Breast epithelium (tissue), 4 donors: ENCODE results near the gene DDX3X. TPM values are rescaled to one million over a fixed set of nuclear protein-coding genes. Genes with fewer than 3 reads are reported as not detected.

ENCODE experiments used
- DNase-seq, 2 donors: peaks; one replicate each; pipeline ENCODE4 v3.0.0-alpha.2; 2019; ENCODE audit warnings: low spot score in 2 of 2
- H3K27ac ChIP-seq, 2 donors: fragments of 200-600 bp; sonication (generic) in 1 of 2; one replicate each; pipeline ENCODE4 v1.5.1; 2016 to 2019; ENCODE audit warnings: mild to moderate bottlenecking in 1 of 2
- H3K27me3 ChIP-seq, 2 donors: fragments of 200-600 bp; sonication (generic) in 1 of 2; one replicate each; pipeline versions ENCODE4 v1.5.1 to v1.6.0; 2017 to 2019; ENCODE audit warnings: control low read depth in 1 of 2, mild to moderate bottlenecking in 1 of 2
- H3K36me3 ChIP-seq: fragments of 200-600 bp; one replicate; pipeline ENCODE4 v1.5.1; 2019
- H3K4me1 ChIP-seq, 2 donors: fragments of 200-600 bp; sonication (generic); one replicate each; pipeline ENCODE4 v1.5.1; 2016 to 2019; ENCODE audit warnings: control low read depth in 1 of 2
- H3K4me3 ChIP-seq, 3 donors: fragments of 200-600 bp; sonication (generic); 1 replicate in 2 of 3; 2 replicates in 1 of 3; pipeline ENCODE4 v1.5.1; 2016 to 2019; ENCODE audit warnings: mild to moderate bottlenecking in 3 of 3, moderate library complexity in 2 of 3
- H3K9me3 ChIP-seq, 2 donors: fragments of 200-600 bp; sonication (generic) in 1 of 2; one replicate each; pipeline ENCODE4 v1.5.1; 2016 to 2019; ENCODE audit warnings: control low read depth in 1 of 2
- CTCF ChIP-seq, 3 donors: fragments of 450-650 bp; IDR thresholded peaks; one replicate each; pipeline ENCODE4 v1.5.1; 2016 to 2017; ENCODE audit warnings: antibody characterized with exemption in 3 of 3, mild to moderate bottlenecking in 3 of 3, moderate library complexity in 3 of 3
- POLR2A ChIP-seq: fragments of 450-650 bp; IDR thresholded peaks from one replicate; pipeline ENCODE4 v1.6.1; 2016; ENCODE audit warnings: antibody characterized with exemption, mild to moderate bottlenecking, moderate library complexity
- POLR2AphosphoS5 ChIP-seq, 3 donors: sonication (generic); formaldehyde crosslinking; IDR thresholded peaks; one replicate each; pipeline ENCODE4 v1.6.1; 2017; ENCODE audit warnings: antibody characterized with exemption in 3 of 3
- intact Hi-C: fragments of 100-400 bp; cut with DNase I; formaldehyde crosslinking; loops from one replicate; pipeline ENCODE4 v1.15.1; 2023; ENCODE audit warnings: low total_unique reads
- total RNA-seq, 3 donors: library from RNA; depleted of rRNA; stranded (reverse); fragments of >200 nt; gene quantifications; one replicate each; pipeline ENCODE4 v1.1.0, GENCODE V29; 2016

The DDX3X gene
- total RNA-seq, 3 donors from 2014 or later: 239 to 375 (median 248) TPM

- TF ChIP-seq POLR2AphosphoS5 (IDR thresholded peaks at IDR 0.05) (no peak), POLR2A (no peak), CTCF (IDR thresholded peaks at IDR 0.05) (no peak)
- Histone ChIP-seq H3K9me3 (peaks cover 7 to 10% of the 10 kb centered on the region in 2 donors), H3K27ac (no peak overlapping the region), H3K4me3 (no peak overlapping the region), H3K36me3 (no peaks in the 10 kb centered on the region), H3K4me1 (no peaks in the 10 kb centered on the region), H3K27me3 (no peaks in the 10 kb centered on the region)
- intact Hi-C loops: no loop called here
- no peak for DNase-seq
Observed at GRCh38 chrX:41293269-41293668, 40.7 kb upstream of the DDX3X start.

- no peaks in the 10 kb centered on the region for H3K27me3 ChIP-seq
- TF ChIP-seq POLR2A (no peak), CTCF (IDR thresholded peaks at IDR 0.05) (no peak), POLR2AphosphoS5 (IDR thresholded peaks at IDR 0.05) (no peak)
- H3K4me3 ChIP-seq: no peak overlapping the region
- peak overlapping the region in 1 of 2 donors; percentile 54 for H3K27ac ChIP-seq
- no peak for DNase-seq
- no peaks in the 10 kb centered on the region for H3K4me1 ChIP-seq
- intact Hi-C loops: no loop called here
- H3K36me3 ChIP-seq: no peaks in the 10 kb centered on the region
- no peaks in the 10 kb centered on the region for H3K9me3 ChIP-seq
Observed at GRCh38 chrX:41300758-41301437, 33.1 kb upstream of the DDX3X start.

- H3K4me1 ChIP-seq: no peaks in the 10 kb centered on the region
- DNase-seq: no peak
- TF ChIP-seq CTCF (IDR thresholded peaks at IDR 0.05) (no peak), POLR2A (no peak), POLR2AphosphoS5 (IDR thresholded peaks at IDR 0.05) (no peak)
- no peaks in the 10 kb centered on the region for H3K36me3 ChIP-seq
- H3K9me3 ChIP-seq: no peaks in the 10 kb centered on the region
- H3K27ac ChIP-seq: peak overlapping the region in 1 of 2 donors; percentile 54
- H3K4me3 ChIP-seq: no peak overlapping the region
- intact Hi-C loops: no loop called here
- no peaks in the 10 kb centered on the region for H3K27me3 ChIP-seq
Observed at GRCh38 chrX:41301438-41301824, 32.5 kb upstream of the DDX3X start.

GRCh38 chrX:41302370-41302769, 31.6 kb upstream of the DDX3X start:
- no peaks in the 10 kb centered on the region for H3K27me3 ChIP-seq
- peak in 1 of 2 donors; percentile 51 for DNase-seq
- intact Hi-C loops: no loop called here
- H3K36me3 ChIP-seq: no peaks in the 10 kb centered on the region
- H3K4me1 ChIP-seq: no peaks in the 10 kb centered on the region
- H3K9me3 ChIP-seq: no peaks in the 10 kb centered on the region
- H3K4me3 ChIP-seq: no peak overlapping the region
- no peak for TF ChIP-seq POLR2A
- no peak for TF ChIP-seq POLR2AphosphoS5 (IDR thresholded peaks at IDR 0.05)
- no peak for TF ChIP-seq CTCF (IDR thresholded peaks at IDR 0.05)
- no peak overlapping the region for H3K27ac ChIP-seq

GRCh38 chrX:41303013-41303412, 30.9 kb upstream of the DDX3X start:
- no peaks in the 10 kb centered on the region for H3K27me3 ChIP-seq
- TF ChIP-seq POLR2A (no peak), POLR2AphosphoS5 (IDR thresholded peaks at IDR 0.05) (no peak), CTCF (IDR thresholded peaks at IDR 0.05) (no peak)
- intact Hi-C loops: no loop called here
- H3K27ac ChIP-seq: no peak overlapping the region
- H3K9me3 ChIP-seq: no peaks in the 10 kb centered on the region
- H3K36me3 ChIP-seq: no peaks in the 10 kb centered on the region
- H3K4me1 ChIP-seq: no peaks in the 10 kb centered on the region
- no peak overlapping the region for H3K4me3 ChIP-seq
- no peak for DNase-seq
